ENCODE data around the gene IGF1R. TPM values are rescaled to one million over a fixed set of nuclear protein-coding genes. Genes with fewer than 3 reads are reported as not detected.

The IGF1R gene
- polyA plus RNA-seq, 10 donors, result 12.6 to 18.9 (median 17.5) TPM

- no peak for DNase-seq
These were observed 21.3 kb downstream of the IGF1R start for GRCh38 chr15:98669638-98670037.

GRCh38 chr15:98671060-98672008, 23.0 kb downstream of the IGF1R start:
- DNase-seq, result peak; percentile 35 to 64 (median 51)

GRCh38 chr15:98673133-98673532, 24.8 kb downstream of the IGF1R start:
- DNase-seq, result no peak

- no peak for DNase-seq
These were observed 26.0 kb downstream of the IGF1R start for GRCh38 chr15:98674336-98674735.

GRCh38 chr15:98676586-98677270, 28.4 kb downstream of the IGF1R start:
- no peak for DNase-seq

GRCh38 chr15:98677345-98678059, 29.2 kb downstream of the IGF1R start:
- DNase-seq, result no peak

- DNase-seq, result no peak
These were observed 30.1 kb downstream of the IGF1R start for GRCh38 chr15:98678484-98678883.

GRCh38 chr15:98681061-98681460, 32.7 kb downstream of the IGF1R start:
- DNase-seq, result no peak

- DNase-seq, result no peak
These were observed 34.8 kb downstream of the IGF1R start for GRCh38 chr15:98682992-98683701.

- peak in 1 of 3 donors; percentile 30 for DNase-seq
These were observed 35.5 kb downstream of the IGF1R start for GRCh38 chr15:98683831-98684230.

- peak; percentile 39 to 72 (median 55) for DNase-seq
These were observed 36.1 kb downstream of the IGF1R start for GRCh38 chr15:98684436-98684835.

GRCh38 chr15:98684995-98685525, 36.7 kb downstream of the IGF1R start:
- no peak for DNase-seq

GRCh38 chr15:98686983-98687382, 38.6 kb downstream of the IGF1R start:
- no peak for DNase-seq

- DNase-seq, result no peak
These were observed 41.1 kb downstream of the IGF1R start for GRCh38 chr15:98689431-98689861.

- no peak for DNase-seq
These were observed 42.1 kb downstream of the IGF1R start for GRCh38 chr15:98690272-98690950.

- DNase-seq, result no peak
These were observed 43.9 kb downstream of the IGF1R start for GRCh38 chr15:98692213-98692612.

GRCh38 chr15:98694161-98694560, 45.8 kb downstream of the IGF1R start:
- no peak for DNase-seq

- no peak for DNase-seq
These were observed 50.5 kb downstream of the IGF1R start for GRCh38 chr15:98698792-98699191.

- no peak for DNase-seq
These were observed 51.5 kb downstream of the IGF1R start for GRCh38 chr15:98699591-98700424.

GRCh38 chr15:98700519-98700918, 52.2 kb downstream of the IGF1R start:
- no peak for DNase-seq

Data from muscle of back (tissue), 11 donors.